Ureter (tissue), 1 donor: ENCODE measurements around the gene CNRIP1. TPM values are rescaled to one million over a fixed set of nuclear protein-coding genes. Genes with fewer than 3 reads are reported as not detected.
"Not testable (repeated sequence)": the region's sequence is repeated elsewhere in the genome, so short reads cannot be mapped to it uniquely, and the experiment has no call there.

Experiments used
- DNase-seq: peaks from one replicate; pipeline ENCODE4 v3.0.0-alpha.2; 2020; ENCODE audit warnings: low spot score
- total RNA-seq: library from RNA; stranded (reverse); gene quantifications from one replicate; pipeline ENCODE4 v1.2.4, GENCODE V29; 2023
- donor health status: DM: yes; HTN: yes; CAD: no.

Gene CNRIP1, protein sequence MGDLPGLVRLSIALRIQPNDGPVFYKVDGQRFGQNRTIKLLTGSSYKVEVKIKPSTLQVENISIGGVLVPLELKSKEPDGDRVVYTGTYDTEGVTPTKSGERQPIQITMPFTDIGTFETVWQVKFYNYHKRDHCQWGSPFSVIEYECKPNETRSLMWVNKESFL
- 16.2 TPM for total RNA-seq

DNA sequence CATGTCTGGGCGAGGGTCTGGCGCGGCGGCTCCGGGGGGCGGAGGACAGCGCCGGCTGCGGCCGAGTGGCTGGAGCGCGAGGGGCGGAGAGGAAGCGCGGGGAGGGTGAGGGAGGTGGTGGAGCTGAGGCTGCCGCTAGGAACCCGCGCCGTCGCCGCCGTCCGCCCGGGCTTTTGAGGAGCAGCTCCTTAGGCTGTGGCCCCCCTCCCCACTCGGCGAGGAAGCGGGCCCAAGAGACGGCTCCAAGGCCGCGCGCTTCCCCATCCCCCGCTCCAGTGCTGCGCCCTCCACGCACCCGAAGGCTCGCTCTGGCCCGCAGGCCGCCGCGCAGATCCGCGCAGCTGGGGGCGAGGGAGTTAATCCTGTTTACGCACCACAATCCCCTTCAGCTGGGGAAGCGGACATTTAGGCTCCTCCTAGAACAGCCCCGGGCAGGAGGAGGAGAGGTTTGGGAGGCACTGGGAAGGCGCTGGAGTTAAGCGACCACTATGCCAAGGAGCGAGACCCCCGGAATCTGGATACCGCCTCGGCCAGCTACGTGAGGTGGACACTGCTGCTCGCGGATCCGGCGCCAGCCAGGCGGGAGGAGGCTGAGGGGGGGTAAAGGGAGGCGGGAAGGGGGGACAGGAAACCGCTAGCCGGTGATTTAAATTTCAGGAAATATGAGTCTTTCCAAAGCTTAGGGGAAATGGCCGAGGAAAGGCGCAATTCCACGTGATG lies at the start of gene CNRIP1:
Gene CNRIP1, minus strand, starts transcription at position 552 of the 720 bp plus-strand sequence. Its CDS starts 549 bp downstream, at position 3.
- peak; percentile 74 for DNase-seq

DNA sequence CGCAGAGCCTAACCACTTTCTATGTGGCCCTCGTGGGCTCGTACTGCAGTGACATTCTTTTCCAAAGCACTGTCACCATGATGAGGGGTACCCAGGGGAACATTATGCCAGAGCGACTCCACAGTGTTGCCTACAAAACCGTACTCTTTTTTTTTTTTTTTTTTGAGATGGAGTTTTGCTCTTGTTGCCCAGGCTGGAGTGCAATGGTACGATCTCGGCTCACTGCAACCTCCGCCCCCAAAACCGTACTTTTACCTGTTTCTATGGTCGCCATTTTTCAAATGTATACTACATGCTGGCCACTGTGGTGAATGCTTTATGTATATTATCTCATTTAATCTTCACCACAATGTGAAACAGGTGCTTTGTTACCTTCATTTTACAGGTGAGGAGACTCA lies 49.6 kb upstream of the CNRIP1 start:
- no peak for DNase-seq

DNA sequence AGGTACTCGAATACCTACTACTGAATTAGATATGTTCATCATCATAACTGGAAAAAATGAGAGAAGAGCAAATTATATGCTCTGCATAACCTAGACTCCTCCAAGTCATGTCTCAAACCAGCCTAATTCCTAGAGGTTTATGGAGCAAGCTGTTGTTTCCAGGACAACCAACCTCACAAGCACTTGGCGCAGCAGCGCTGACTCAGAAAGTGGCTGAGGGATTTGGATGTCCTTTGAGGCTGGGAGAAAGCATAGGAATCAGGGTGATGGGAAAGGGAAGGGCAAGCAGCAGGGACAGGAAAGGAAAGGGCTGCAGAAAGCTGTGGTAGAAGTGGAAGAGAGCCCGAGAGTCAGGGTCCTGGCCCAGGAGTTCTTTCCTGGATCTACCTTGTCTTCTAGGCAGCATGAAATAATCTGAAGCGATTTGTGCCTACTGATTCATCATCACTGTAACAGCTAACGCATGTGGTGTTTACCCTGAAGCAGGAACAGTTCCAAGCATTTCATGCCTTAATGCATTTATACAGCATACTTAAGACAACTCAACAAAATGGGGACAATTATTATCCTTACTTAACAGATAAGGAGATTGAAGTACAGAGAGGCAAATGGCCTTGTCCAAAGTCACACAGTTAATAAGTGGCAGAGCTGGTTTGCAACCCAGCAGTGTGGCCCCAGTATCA lies 49.0 kb upstream of the CNRIP1 start:
- DNase-seq = no peak

DNA sequence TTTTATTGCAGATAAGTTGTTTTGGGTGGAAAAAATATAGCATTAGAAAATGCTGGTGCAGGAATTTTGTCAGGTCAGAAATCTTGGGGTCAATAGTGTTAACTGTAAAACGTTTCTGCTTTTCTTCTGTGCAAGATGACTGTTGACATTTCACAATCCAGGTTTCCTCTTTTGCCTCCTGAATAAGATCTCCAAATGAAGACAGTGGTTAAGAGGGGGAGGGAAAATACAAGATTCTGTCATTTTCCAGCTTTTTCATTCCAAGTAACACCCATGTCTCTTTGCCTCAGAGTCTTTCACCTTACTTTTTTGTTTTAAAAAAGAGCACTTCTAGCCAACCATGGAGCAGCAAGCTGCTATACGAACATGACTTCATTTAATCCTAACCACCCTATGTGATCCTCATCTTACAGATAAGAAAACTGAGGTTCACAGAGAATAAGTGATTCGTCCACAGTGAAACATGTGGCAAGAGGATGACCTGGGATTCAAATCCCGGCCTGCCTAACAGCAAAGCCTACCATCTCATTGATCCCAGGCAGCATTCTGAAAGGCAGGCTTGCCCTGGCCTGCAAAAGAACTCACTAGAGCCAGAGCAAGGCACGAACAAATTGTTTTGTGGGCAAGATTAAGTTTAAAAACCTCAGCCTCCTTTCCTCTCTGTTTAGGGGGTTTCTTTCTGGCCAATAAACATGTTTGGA lies 48.4 kb upstream of the CNRIP1 start:
- DNase-seq = no peak

DNA sequence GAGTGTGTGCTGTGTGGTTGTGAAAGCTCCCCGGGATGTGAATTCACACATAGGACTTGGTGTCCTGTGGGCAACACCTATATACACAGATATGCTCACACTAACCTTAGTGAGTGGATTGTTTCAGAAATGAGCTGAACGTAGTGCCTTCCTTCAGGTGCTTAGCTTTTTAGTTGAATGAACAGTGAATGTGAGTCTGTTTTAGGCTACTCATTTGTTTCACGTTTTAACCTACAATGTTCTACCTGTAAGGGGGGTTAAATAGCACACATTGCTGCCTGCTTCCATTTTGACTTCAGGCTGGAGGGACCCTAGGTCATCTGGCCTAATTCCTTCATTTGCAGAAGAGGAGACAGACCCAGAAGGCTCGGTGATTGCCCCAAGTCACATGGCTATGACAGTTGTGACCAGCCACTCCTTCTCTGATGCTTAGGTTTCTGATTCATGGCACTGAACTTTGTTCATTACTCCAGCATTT lies 46.4 kb upstream of the CNRIP1 start:
- no peak for DNase-seq

DNA sequence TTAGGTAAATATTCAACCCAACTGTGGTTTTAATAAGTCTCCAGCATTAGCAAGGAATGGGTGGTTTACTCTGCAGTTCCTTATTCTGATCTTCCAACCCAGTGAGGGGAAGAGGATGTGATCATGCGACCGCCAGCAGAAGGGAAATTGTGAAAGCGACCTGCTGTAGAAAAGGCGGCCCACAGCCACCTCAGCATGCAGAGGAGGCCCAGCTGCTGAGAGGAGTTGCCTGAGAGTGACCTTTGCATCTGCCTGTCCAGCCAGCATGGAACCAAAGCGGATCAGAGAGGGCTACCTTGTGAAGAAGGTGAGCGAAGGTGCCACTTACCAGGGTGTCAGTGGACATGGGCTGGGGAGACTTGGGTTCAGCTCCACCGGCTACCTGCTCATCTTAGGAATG lies 45.3 kb upstream of the CNRIP1 start, which contains the start of gene PLEK:
Gene PLEK, plus strand, starts transcription at position 196 of the 400 bp plus-strand sequence. Its CDS starts 70 bp downstream, at position 266.
- peak; percentile 52 for DNase-seq

DNA sequence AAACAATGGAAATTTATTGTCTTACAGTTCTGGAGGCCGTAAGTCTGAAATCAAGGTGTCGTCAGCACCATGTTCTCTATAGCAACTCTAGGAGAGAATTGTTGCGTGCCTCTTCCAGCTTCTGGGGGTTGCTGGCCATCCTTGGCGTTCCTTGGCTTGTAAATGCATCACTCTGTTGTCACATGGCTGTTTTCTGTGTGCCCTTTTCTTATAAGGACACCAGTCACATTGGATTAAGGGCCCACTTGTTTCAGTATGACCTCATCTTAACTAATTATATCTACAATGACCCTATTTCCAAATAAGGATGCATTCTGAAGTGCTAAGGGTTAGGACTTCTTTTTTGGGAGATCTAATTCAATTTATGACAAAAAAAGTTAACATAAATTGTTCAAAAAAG lies 44.0 kb upstream of the CNRIP1 start:
- DNase-seq = no peak

DNA sequence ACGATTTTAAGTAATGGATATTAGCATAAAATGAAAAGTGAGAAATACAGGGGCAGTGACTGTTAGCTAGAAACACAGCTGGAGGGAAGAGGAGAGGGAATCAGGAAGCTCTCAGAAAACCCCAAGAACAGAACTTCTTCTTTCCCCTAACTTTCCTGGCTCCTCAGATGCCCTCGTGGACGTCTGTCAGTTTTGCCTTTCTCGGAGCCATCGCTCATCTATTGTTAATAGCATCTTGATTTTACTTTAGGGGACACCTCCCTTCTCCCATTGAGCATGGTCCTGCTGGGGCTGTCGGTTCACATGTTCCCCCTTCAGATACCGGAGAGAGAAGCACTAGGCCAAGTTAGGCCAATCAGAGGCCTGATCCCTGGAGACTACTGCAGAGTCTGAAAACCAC lies 43.0 kb upstream of the CNRIP1 start:
- no peak for DNase-seq

DNA sequence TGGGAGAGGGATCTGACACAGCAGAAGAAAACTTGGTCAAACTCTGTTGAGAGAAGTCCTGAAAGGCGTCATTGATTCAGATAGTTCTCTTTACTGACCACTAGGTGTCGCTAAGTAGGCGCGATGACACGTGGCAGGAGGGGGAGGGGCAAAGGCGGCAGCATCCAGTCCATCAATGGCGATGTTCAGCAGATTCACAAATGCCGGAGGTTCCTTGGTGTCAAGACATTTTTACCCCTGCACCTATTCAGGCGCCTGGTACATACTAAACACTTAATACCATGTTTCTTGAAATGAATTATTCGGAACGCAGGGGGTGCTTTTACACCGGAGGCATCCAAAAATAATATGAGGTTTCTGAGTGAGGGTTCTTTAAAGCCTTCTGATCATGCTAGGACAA lies 42.3 kb upstream of the CNRIP1 start:
- peak; percentile 66 for DNase-seq

DNA sequence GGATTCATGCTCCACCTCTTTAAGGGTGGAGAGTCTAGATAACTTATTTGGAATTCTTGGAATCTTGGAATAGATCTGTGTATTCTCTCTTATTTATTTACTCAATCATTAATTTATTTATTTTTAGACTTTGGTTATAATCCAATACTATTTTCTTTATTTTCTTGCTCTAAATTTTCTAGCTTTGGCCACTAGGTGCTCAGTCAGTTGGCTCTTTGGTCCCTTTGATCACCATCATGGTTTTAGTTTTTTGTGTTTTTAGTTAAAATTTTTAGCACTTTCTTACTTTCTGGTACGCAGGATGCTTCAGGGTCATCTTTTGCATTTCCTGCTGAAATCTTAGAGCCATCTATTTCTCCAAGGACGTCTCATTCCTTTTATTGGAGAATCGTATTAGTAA lies 40.1 kb upstream of the CNRIP1 start:
- no peak for DNase-seq

DNA sequence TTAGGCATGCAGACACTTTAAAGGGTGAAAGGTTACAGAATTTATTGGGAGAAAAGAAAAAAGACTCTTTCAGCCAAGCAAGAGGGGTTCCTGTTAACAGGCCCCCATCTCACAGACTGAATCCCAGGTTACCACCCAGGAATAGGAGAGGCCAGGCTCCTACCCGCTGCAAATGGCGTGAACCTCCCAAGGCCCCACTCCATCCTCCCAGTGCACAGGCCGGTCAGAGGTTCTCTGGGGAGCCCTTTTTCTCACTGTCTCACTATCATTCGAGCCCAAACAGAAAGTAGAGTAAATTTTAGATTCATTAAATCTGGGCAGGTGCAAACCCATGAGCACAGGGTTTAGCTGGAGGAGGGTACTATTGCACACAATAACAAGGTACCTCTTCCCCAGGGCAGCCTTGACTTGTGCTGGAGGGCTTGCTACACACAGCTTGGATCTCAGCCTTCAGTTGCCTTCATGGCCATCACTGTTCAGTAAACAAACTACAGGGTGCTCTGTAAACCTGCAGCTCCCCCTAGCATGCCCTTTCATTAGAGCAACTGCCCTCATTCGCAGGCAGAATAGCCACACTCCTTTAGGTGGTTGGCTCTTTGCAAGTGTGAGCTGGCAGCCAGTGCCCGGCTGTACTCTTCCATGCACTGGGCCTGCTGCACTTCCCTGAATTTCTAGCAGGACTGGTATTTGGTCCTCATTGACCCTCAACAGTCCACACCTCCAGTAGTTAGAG lies 38.0 kb upstream of the CNRIP1 start:
- DNase-seq = no peak

DNA sequence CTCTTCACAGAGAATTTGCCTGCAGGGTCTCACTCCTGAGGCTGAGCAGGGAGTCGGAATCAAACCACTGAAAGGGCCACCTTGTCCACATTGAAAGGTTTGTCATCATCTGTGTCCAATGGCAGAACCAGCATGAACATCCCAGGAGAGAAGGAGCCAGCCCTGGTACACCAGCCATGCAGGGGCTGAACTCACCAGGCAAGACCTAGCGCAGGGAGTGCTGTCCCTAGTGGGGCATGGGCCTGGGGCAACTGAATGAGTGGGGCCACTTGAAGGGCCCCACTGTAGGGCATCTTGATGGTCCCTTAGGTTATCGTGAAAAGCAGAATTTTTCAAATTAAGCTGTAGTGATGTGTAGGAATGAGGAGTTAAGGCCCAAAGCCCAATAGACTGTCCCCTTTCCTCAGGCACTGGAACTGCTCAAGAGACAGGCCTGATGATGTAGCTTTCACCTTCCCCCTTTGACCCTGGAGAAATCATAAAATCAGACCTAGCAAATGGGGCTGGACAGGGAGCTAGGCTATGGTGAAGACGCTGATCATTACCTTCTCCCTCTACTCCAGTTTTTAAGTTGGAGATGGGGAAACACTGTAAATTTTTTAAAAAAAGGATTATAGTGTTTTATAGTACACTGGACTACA lies 37.0 kb upstream of the CNRIP1 start:
- no peak for DNase-seq

DNA sequence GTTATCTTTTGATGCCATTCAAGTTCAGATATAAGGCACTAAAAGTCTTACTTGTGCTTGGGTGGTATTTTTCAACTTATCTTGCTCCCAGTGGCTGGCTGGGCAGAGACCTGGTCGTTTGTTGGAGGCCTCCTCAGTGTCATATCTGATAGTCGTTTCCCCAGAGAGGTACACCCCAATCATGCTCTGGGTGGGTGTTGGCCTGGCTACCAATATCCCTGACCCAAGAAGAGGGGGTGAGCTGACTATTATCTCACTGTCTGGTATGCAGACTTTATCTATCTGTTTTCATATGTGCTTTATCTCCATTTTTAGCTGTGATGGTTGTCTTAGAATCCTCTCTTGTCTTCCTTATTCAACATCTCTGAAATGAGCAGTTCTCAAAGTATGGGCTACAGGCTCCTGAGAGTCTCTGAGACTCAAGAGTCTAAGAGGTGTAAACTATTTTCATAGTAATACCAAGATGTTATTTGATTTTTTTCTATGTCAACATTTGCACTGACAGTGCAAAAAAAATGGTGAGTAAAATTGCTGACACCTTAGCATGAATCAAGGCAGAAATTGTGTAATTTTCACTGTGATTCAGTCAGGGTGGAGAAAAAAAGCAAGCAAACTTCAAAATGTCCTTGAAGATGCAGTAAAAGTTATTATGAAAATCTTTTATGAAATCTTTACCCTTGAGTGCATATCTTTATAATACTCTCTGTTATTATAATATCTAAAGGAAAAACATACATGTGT lies 33.1 kb upstream of the CNRIP1 start:
- no peak for DNase-seq

DNA sequence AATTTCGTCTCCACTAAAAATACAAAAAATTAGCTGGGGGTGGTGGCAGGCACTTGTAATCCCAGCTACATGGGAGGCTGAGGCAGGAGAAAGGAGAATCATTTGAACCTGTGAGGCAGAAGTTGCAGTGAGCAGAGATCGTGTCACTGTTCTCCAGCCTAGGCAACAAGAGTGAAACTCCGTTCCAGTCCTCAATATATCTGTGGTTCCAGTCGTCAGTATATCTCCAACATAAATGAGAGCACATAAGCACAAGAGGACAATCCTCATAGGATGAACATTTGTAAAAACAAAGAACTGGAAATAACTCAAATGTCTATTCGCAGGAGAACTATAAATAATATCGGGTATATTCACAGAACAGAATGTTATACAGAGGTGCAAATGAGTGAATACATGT lies 32.2 kb upstream of the CNRIP1 start:
- DNase-seq = no peak

DNA sequence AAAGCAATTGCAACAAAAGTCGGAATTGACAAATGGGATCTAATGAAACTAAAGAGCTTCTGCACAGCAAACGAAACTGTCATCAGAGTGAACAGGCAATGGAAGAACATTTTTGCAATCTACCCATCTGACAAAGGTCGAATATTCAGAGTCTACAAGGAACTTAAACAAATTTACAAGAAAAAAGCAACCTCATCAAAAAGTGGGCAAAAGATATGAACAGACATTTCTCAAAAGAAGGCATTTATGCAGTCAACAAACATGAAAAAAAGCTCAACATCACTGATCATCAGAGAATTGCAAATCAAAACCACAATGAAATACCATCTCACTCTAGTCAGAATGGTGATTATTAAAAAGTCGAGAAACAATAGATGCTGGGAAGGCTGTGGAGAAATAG lies 29.3 kb upstream of the CNRIP1 start:
- DNase-seq = not testable (repeated sequence)

DNA sequence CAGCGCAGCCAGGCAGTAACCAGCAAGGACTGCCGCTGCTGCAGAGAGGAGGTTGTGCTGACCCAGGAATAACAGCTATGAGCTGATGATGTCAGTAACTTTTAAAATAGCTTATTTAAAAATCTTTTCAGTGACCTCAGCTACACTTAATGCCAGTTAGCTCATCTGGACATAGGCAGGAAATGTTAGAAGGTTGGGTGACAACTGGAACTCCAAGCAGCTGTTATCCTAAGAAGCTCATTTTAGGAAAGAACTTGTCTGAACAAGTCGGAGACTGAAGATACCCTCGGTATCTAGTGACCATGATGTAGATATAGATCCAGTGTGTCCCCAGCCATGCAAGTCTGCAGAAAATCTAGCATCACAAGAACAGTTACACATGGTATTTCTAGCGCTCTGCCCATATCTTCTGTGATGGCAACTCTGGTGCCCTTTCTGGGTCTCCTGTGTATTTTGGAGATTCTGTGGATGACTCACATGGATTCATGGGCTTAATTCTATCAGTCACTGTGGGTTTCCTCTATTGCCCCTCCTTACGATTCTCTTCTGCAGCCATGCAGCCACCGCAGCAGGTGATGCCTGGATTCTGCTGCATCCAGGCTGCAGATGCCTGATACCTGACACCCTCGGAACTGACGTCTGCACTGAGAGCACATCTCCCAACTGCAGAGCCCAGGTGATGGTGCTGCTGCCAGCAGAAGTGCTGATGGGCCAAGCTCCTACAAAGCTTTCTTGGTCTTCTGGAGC lies 25.6 kb upstream of the CNRIP1 start:
- DNase-seq = no peak

DNA sequence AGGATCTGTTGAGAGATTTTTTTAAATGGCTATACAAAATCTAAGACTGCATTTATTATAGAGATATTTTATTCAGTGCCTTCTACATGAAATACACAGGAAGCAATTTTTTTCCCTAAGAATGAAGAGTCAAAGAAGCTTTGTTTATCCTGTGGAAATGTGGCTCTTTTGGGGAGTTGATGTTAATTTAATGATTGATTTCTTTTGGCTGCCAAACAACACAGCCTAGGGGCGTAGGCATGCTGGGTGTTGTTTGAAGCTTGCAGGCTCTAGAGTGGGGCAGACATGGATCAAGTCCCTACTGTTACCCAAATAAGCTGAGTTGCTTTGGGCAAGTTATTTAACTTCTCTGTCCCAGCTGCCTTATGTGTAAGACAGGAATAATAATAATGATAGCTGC lies 24.3 kb upstream of the CNRIP1 start:
- no peak for DNase-seq

DNA sequence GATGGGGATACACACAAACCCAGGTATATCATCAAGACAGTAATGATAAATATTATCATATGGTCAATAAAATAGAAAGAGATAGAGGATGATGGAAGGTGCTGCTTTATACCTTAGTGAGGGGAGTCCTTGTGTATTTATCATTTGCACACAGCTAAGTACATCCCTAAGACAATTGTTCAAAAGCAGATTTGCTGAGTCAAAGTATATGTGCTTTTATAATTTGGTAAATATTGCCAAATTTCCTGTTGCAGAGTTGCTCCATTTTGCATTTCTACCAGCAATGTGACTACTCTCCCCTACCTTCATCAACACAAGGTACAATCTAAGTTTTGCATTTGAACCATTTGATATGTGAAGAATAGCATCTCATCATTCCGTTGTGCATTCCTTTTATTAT lies 22.7 kb upstream of the CNRIP1 start:
- no peak for DNase-seq

DNA sequence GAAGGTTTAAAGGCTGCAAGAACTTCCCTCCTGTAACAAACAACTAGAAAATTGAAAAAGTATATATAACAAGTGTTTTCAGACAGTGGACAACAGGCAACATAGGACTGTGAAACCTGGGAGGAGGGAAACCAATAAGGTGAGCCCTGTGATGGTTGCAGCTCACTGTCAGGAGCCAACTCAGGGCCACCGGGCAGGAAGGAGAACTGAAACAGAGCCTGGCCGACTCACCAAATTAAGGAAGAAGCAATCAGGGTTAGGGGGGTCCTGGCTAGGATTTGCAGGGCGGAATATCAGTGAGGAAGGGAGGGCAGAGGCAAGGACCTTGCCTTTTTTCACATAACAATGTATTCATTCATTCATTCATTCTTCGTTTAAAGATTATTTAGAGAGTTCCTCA lies 21.8 kb upstream of the CNRIP1 start:
- DNase-seq = no peak

DNA sequence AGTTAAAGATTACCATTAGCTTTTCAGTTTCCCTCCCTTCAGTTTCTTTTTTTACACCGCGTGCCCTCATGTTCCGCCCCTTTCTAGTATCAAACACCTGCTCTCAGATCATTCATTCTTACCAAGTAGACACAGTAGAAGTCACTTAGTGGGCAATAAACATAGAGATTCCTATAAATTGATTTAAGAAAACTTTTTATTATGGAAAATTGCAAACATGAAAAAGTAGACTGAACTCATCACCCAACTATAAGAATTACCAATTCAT lies 21.2 kb upstream of the CNRIP1 start:
- no peak for DNase-seq
